Stomach (tissue), 9 donors: ENCODE data around the gene LAD1. TPM values are rescaled to one million over a fixed set of nuclear protein-coding genes. Genes with fewer than 3 reads are reported as not detected.
A peak's percentile ranks its signal among the peaks of the same experiment; 100 is the strongest.

Experiments used
- DNase-seq, 2 donors: peaks; one replicate each; pipeline versions ENCODE4 v3.0.0 to v3.0.0-alpha.2; 2013 to 2019
- H3K27ac ChIP-seq, 5 donors: fragments of 200-600 bp in 4 of 5; sonication (generic) in 4 of 5; one replicate each; pipeline ENCODE4 v1.5.1; 2013 to 2019; ENCODE audit warnings: mild to moderate bottlenecking in 1 of 5, moderate library complexity in 1 of 5
- H3K27me3 ChIP-seq, 3 donors: fragments of 200-600 bp; sonication (generic); one replicate each; pipeline ENCODE4 v1.5.1; 2017 to 2019; ENCODE audit warnings: mixed run types in 1 of 3
- H3K36me3 ChIP-seq, 4 donors: fragments of 200-600 bp; sonication (generic); 1 replicate in 3 of 4; 2 replicates in 1 of 4; pipeline ENCODE4 v1.5.1; 2016 to 2019
- H3K4me1 ChIP-seq, 4 donors: fragments of 200-600 bp; sonication (generic); one replicate each; pipeline ENCODE4 v1.5.1; 2016 to 2019
- H3K4me3 ChIP-seq, 4 donors: fragments of 200-600 bp; sonication (generic) in 3 of 4; one replicate each; pipeline ENCODE4 v1.5.1; 2016 to 2019; ENCODE audit warnings: mild to moderate bottlenecking in 1 of 4
- H3K9me3 ChIP-seq, 4 donors: fragments of 200-600 bp; sonication (generic); one replicate each; pipeline ENCODE4 v1.5.1; 2016 to 2019
- CTCF ChIP-seq, 7 experiments: fragments of 450-650 bp in 4 of 7; fragments of 200-600 bp in 3 of 7; sonication (generic) in 3 of 7; IDR thresholded peaks; one replicate each; pipeline ENCODE4 v1.5.1; 2016 to 2019; ENCODE audit warnings: antibody characterized with exemption in 7 of 7, control low read depth in 2 of 7, mild to moderate bottlenecking in 1 of 7
- EP300 ChIP-seq: sonication (generic); formaldehyde crosslinking; IDR thresholded peaks from one replicate; pipeline ENCODE4 v1.6.1; 2017; ENCODE audit warnings: antibody characterized with exemption
- POLR2A ChIP-seq, 4 donors: fragments of 450-650 bp; IDR thresholded peaks; one replicate each; pipeline ENCODE4 v1.6.1; 2016; ENCODE audit warnings: antibody characterized with exemption in 4 of 4, control low read depth in 2 of 4, mild to moderate bottlenecking in 1 of 4, moderate library complexity in 1 of 4
- POLR2AphosphoS5 ChIP-seq, 3 donors: sonication (generic); formaldehyde crosslinking; IDR thresholded peaks; one replicate each; pipeline ENCODE4 v1.6.1; 2016; ENCODE audit warnings: antibody characterized with exemption in 3 of 3
- WGBS, 5 donors: extraction: QIAGEN DNeasy Blood & Tissue Kit in 3 of 5; methylation state at CpG; one replicate each; pipeline versions ENCODE4 v1.1.5 to v1.1.7; 2013 to 2018; 5-methylcytosine and 5-hydroxymethylcytosine counted together
- intact Hi-C: fragments of 100-400 bp; cut with DNase I; formaldehyde crosslinking; loops from one replicate; pipeline ENCODE4 v1.15.1; 2023; ENCODE audit warnings: low total_unique reads
- polyA plus RNA-seq, 3 donors: library from polyadenylated mRNA; stranded (reverse); fragments of 200-250 nt; gene quantifications; one replicate each; pipeline ENCODE4 v1.2.3, GENCODE V29; 2013
- total RNA-seq, 5 donors: library from RNA; depleted of rRNA; stranded (reverse); fragments of >200 nt; gene quantifications; one replicate each; pipeline versions ENCODE4 v1.1.0 to v1.2.3, GENCODE V29; 2014 to 2016
- donor health status: healthy with polysubstance abuse.
- donor health status: Bipolar disorder and iron deficiency.
- donor health status: healthy.

The LAD1 gene
- total and polyA plus RNA-seq, 8 donors, result 23.7 to 151 (median 50.9) TPM

GRCh38 chr1:201385299-201385891 lies 13.7 kb downstream of the LAD1 start:
- peaks cover 0 to 35% (median 0%) of the 10 kb centered on the region in 3 donors for H3K27me3 ChIP-seq
- no peak overlapping the region for H3K27ac ChIP-seq
- no peaks in the 10 kb centered on the region for H3K9me3 ChIP-seq
- H3K4me3 ChIP-seq, result no peak overlapping the region
- TF ChIP-seq EP300, result no peak
- peak in 1 of 3 donors; percentile 34 for TF ChIP-seq POLR2AphosphoS5 (IDR thresholded peaks at IDR 0.05)
- TF ChIP-seq CTCF (IDR thresholded peaks at IDR 0.05), result peak in 5 of 7 experiments; percentile 64 to 80 (median 74)
- peaks cover 3 to 63% (median 33%) of the 10 kb centered on the region in 4 donors for H3K36me3 ChIP-seq
- intact Hi-C loops, result no loop called here
- DNase-seq, result peak; percentile 85 to 86
- peaks cover 0 to 9% (median 2%) of the 10 kb centered on the region in 4 donors for H3K4me1 ChIP-seq
- WGBS, 5 donors, result 66 to 86% (median 69%) methylated on average over 3 to 8 of the region's 8 CpGs

- Histone ChIP-seq H3K27ac (no peak overlapping the region), H3K27me3 (peaks cover 0 to 35% (median 0%) of the 10 kb centered on the region in 3 donors), H3K36me3 (peaks cover 3 to 63% (median 33%) of the 10 kb centered on the region in 4 donors), H3K4me3 (no peak overlapping the region), H3K9me3 (no peaks in the 10 kb centered on the region), H3K4me1 (peaks cover 0 to 11% (median 4%) of the 10 kb centered on the region in 4 donors)
- WGBS, 5 donors, result 47 to 80% (median 72%) methylated on average over 4 of the region's 4 CpGs
- DNase-seq, result no peak
- intact Hi-C loops, result no loop called here
- TF ChIP-seq CTCF (IDR thresholded peaks at IDR 0.05), result no peak
- no peak for TF ChIP-seq EP300
- TF ChIP-seq POLR2A (IDR thresholded peaks at IDR 0.05), result no peak
- no peak for TF ChIP-seq POLR2AphosphoS5 (IDR thresholded peaks at IDR 0.05)
These were observed 14.7 kb downstream of the LAD1 start for GRCh38 chr1:201384406-201384782.

GRCh38 chr1:201383647-201384405 lies 15.3 kb downstream of the LAD1 start:
- H3K9me3 ChIP-seq, result no peaks in the 10 kb centered on the region
- no peak overlapping the region for H3K4me3 ChIP-seq
- H3K36me3 ChIP-seq, result peaks cover 3 to 60% (median 31%) of the 10 kb centered on the region in 4 donors
- intact Hi-C loops, result no loop called here
- DNase-seq, result peak in 1 of 2 donors; percentile 67
- H3K27me3 ChIP-seq, result peaks cover 0 to 29% (median 0%) of the 10 kb centered on the region in 3 donors
- 86 to 95% (median 88%) methylated on average over 4 of the region's 4 CpGs for WGBS, 5 donors
- H3K27ac ChIP-seq, result no peak overlapping the region
- TF ChIP-seq EP300, result no peak
- no peak for TF ChIP-seq POLR2AphosphoS5 (IDR thresholded peaks at IDR 0.05)
- no peak for TF ChIP-seq POLR2A (IDR thresholded peaks at IDR 0.05)
- TF ChIP-seq CTCF (IDR thresholded peaks at IDR 0.05), result no peak
- H3K4me1 ChIP-seq, result peaks cover 0 to 11% (median 4%) of the 10 kb centered on the region in 4 donors

- Histone ChIP-seq H3K4me1 (peaks cover 0 to 11% (median 4%) of the 10 kb centered on the region in 4 donors), H3K27ac (no peak overlapping the region), H3K36me3 (peaks cover 0 to 35% (median 9%) of the 10 kb centered on the region in 4 donors), H3K4me3 (no peak overlapping the region), H3K27me3 (peaks cover 0 to 32% (median 6%) of the 10 kb centered on the region in 3 donors), H3K9me3 (no peaks in the 10 kb centered on the region)
- no peak for TF ChIP-seq CTCF (IDR thresholded peaks at IDR 0.05)
- TF ChIP-seq POLR2A (IDR thresholded peaks at IDR 0.05), result no peak
- no peak for TF ChIP-seq POLR2AphosphoS5 (IDR thresholded peaks at IDR 0.05)
- TF ChIP-seq EP300, result no peak
- DNase-seq, result peak; percentile 74 to 85
- intact Hi-C loops, result no loop called here
- 38 to 75% (median 51%) methylated on average over 6 to 7 of the region's 7 CpGs for WGBS, 5 donors
These were observed 18.0 kb downstream of the LAD1 start for GRCh38 chr1:201381130-201381529.
